ENCODE data around the gene ZNF334.

Gene ZNF334

GRCh38 chr20:46484954-46485353 lies 28.4 kb downstream of the ZNF334 start:
- no peak for DNase-seq

DNA sequence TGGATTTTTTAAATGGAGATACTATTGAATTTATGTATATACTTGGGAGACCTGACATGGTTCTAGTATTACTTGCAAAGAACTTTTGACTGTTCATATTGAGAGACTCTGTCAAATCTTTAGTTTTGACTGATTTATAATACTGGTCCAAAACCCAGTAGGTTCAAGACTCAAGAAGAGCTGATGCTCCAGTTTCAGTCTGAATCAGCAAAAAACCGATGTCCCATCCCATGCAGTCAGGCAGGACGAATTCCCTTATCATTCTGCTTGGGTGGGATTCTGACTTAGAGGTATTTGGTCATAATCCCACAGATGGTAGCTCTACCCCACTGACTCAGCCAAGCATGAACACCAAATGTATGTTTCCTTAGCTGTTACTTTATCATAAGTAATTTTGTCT lies 29.5 kb downstream of the ZNF334 start:
- DNase-seq, result no peak

DNA sequence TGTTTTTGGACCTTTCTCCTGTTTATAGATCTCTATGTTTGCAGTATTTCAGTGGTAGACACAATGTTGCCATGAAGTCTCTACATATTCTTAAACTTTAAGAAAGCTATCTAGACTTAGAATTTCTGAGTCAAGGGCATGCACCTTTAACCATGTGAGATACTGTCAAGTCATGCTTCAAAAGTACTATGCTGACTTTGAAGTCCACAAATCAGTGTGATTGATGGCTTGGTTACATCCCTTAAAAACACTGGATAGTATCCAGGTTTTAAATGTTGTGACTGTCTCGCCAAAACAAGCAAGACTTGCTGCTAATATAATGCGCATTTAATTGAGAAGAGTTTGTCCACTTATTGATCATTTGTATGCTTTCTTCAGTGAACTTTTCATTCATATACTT lies 30.5 kb downstream of the ZNF334 start:
- DNase-seq, result no peak

GRCh38 chr20:46477640-46478039 lies 35.7 kb downstream of the ZNF334 start:
- no peak for DNase-seq

DNA sequence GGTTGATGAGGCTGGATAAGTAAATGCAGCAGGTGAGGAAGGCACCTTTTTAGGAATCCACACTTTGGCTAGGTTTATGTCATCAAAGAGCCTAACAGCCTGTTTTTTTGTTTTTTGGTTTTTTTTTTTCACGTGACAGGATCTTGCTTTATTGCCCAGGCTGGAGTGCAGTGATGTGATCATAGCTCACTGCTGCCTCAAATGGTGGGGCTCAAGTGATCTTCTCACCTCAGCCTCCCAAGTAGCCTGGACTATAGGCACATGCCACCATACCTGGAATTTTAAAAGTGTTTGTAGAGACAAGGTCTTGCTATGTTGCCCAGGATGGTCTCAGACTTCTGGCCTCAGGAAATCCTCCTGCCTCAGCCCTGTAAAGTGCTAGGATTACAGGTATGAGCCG lies 36.1 kb downstream of the ZNF334 start:
- no peak for DNase-seq

DNA sequence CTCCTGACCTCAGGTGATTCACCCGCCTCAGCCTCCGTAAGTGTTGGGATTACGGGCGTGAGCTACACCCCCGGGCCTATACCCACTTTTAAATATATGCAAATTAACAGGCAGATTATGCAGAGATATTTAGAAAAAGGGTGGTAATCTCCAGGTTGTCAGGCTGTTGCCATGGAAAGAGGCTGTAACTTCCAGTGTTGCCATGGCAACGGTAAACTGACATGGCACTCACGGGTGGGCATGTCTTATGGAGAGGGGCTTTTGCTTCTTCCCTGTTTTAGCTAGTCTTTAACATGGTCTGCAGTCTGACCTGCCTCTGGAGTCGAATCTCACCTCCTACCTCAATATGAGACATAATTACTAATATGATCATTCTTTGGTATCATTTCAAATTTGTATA lies 44.9 kb downstream of the ZNF334 start:
- DNase-seq, result no peak

GRCh38 chr20:46464451-46464850 lies 48.9 kb downstream of the ZNF334 start:
- DNase-seq, result no peak

- DNase-seq, result no peak
Observed at GRCh38 chr20:46463852-46464251, 49.5 kb downstream of the ZNF334 start.

GRCh38 chr20:46461808-46462207 lies 51.6 kb downstream of the ZNF334 start:
- no peak for DNase-seq

- DNase-seq, result no peak
Observed at GRCh38 chr20:46458866-46459750, 54.3 kb downstream of the ZNF334 start.

GRCh38 chr20:46456255-46457028 lies 56.9 kb downstream of the ZNF334 start:
- DNase-seq, result no peak

DNA sequence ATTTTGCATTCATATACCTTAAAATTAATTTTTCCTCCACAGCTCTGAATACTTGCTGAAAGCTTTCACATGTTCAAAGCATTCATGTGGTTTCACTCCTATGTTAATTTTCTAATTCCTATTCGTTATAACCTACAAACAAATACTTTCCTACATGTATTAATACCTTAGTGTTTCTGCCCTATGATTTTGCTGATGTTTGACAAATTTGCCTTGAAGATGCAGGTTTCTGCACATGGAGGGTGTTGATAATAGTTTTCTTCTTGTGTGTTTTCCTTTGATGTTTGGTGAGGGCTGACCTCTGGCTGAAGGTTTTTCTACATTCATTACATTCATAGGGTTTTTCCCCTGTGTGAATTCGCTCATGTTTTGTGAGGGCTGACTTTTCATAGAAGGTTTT lies 57.6 kb downstream of the ZNF334 start:
- no peak for DNase-seq

Data from T-helper 2 cell (primary cell).